ENCODE measurements around the gene SMS. TPM values are rescaled to one million over a fixed set of nuclear protein-coding genes. Genes with fewer than 3 reads are reported as not detected.

SMS gene
- total and polyA plus RNA-seq, 2 of the 13 experiments (the other 11 are each of a cell fraction or from before 2014, with no cell fraction given): 40.5 to 91.9 TPM

- Histone ChIP-seq H3K27ac (ENCODE audit: extremely low read length, insufficient read depth, low read length) (no peak overlapping the region), H3K79me2 (ENCODE audit: insufficient read depth, low read length) (peaks cover 80% of the 10 kb centered on the region), H2AFZ (ENCODE audit: low read length) (no peak overlapping the region), H3K36me3 (replicated peaks in 1 of 2; ENCODE audit: control insufficient read depth in 1 of 2, insufficient read depth in 2 of 2, low read length in 2 of 2) (no peaks in the 10 kb centered on the region), H4K20me1 (ENCODE audit: insufficient read depth, low read length) (peaks cover 9% of the 10 kb centered on the region), H3K9ac (ENCODE audit: insufficient read depth, low read depth, low read length) (no peak overlapping the region), H3K4me3 (replicated peaks in 1 of 3; ENCODE audit: insufficient read depth in 1 of 3, low read depth in 2 of 3, low read length in 3 of 3) (no peak overlapping the region), H3K4me2 (ENCODE audit: low read depth, low read length) (no peak overlapping the region), H3K9me3 (ENCODE audit: low read length) (no peaks in the 10 kb centered on the region), H3K4me1 (ENCODE audit: insufficient read depth, low read length) (peaks cover 35% of the 10 kb centered on the region), H3K27me3 (ENCODE audit: control insufficient read depth in 1 of 2, insufficient read depth in 2 of 2, low read length in 2 of 2) (no peaks in the 10 kb centered on the region)
- POLR2A ChIA-PET: no interaction called here
- DNase-seq (ENCODE audit: low spot score) (no peak), ATAC-seq (no peak), FAIRE-seq (no peak)
- CTCF ChIA-PET (ENCODE audit: low intra/inter-chr PET ratio, low total read pairs): no interaction called here
- BruUV-seq (replicated peaks): no TSS peak
- no peak for TF ChIP-seq HNRNPLL (IDR thresholded peaks at IDR 0.05; ENCODE audit: low read depth, low read length, poor library complexity, severe bottlenecking)
- no peak for TF ChIP-seq SYNCRIP (IDR thresholded peaks at IDR 0.05; ENCODE audit: insufficient read depth, low read depth, low read length)
- no peak for TF ChIP-seq MTA3 (CRISPR knock-in tag; IDR thresholded peaks at IDR 0.05)
- no peak for TF ChIP-seq ZFP91 (CRISPR knock-in tag; IDR thresholded peaks at IDR 0.05; ENCODE audit: borderline replicate concordance)
- no peak for TF ChIP-seq TMF1 (CRISPR knock-in tag; IDR thresholded peaks at IDR 0.05; ENCODE audit: low read depth)
- TF ChIP-seq ZNF839 (CRISPR knock-in tag; IDR thresholded peaks at IDR 0.05; ENCODE audit: borderline replicate concordance): no peak
- no peak for TF ChIP-seq SRY (CRISPR knock-in tag; IDR thresholded peaks at IDR 0.05)
- no peak for TF ChIP-seq ZNF512 (CRISPR knock-in tag; IDR thresholded peaks at IDR 0.05)
- no peak for TF ChIP-seq ZBTB33 (CRISPR knock-in tag; IDR thresholded peaks at IDR 0.05)
- no peak for TF ChIP-seq CBX5 (CRISPR knock-in tag; IDR thresholded peaks at IDR 0.05; ENCODE audit: borderline replicate concordance)
- TF ChIP-seq DDIT3 (CRISPR knock-in tag; IDR thresholded peaks at IDR 0.05): no peak
- no peak for TF ChIP-seq ZNF430 (CRISPR knock-in tag; IDR thresholded peaks at IDR 0.05)
- TF ChIP-seq MEF2D (CRISPR knock-in tag; IDR thresholded peaks at IDR 0.05): no peak
- no peak for TF ChIP-seq ZNF180 (CRISPR knock-in tag; IDR thresholded peaks at IDR 0.05; ENCODE audit: borderline replicate concordance, low read depth)
- TF ChIP-seq PITX1 (CRISPR knock-in tag; IDR thresholded peaks at IDR 0.05): no peak
- TF ChIP-seq ZNF138 (CRISPR knock-in tag; IDR thresholded peaks at IDR 0.05; ENCODE audit: low read depth): no peak
- TF ChIP-seq STAT5B (CRISPR knock-in tag; IDR thresholded peaks at IDR 0.05): no peak
- 74% methylated on average over 5 of the region's 7 CpGs for whole genome bisulfite sequencing (ENCODE audit: low lambda C conversion rate)
- in situ Hi-C loops (cut with HindIII; ENCODE audit: extremely low pct_ligation_motif_present, low pct_unique_long_range_greater_than_20kb) (no loop called here), intact Hi-C loops (cut with micrococcal nuclease; ENCODE audit: unreplicated experiment) (no loop called here)
Measured at GRCh38 chrX:21955403-21956189, 15.1 kb downstream of the SMS start.

Measured in HepG2 (cell line).